Naive thymus-derived CD8-positive, alpha-beta T cell (primary cell): ENCODE results near the gene KRTAP5-3. TPM values are rescaled to one million over a fixed set of nuclear protein-coding genes. Genes with fewer than 3 reads are reported as not detected.
A peak's percentile ranks its signal among the peaks of the same experiment; 100 is the strongest.

Experiments used
- ATAC-seq, 2 donors: fragments of 150-1000 bp; cut with Tn5 transposase in 1 of 2; sonication (Bioruptor Pico), chemical (Tn5 transposase) in 1 of 2; 1 replicate in 1 of 2; 2 replicates in 1 of 2; pipeline ENCODE4 v1.10.0; 2021; ENCODE audit warnings: mild to moderate bottlenecking in 2 of 2, moderate library complexity in 2 of 2
- POLR2A ChIA-PET: fragments of 350-600 bp; sonication (Branson Sonifier 250); formaldehyde crosslinking; loops from one replicate; lab custom pipeline; 2021; ENCODE audit warnings: antibody characterized with exemption; lab: Charles Lee
- DNase-seq, 10 donors: peaks; one replicate each; pipeline versions ENCODE4 v3.0.0 to v3.0.0-alpha.2; 2020 to 2022
- H3K27ac Mint-ChIP-seq, 10 donors: one replicate each; pipeline ENCODE4 v1.8.0; 2020 to 2022; ENCODE audit warnings: mild to moderate bottlenecking in 10 of 10, mixed read lengths in 10 of 10, moderate library complexity in 4 of 10, inconsistent platforms in 1 of 10
- H3K27me3 Mint-ChIP-seq, 5 donors: one replicate each; pipeline ENCODE4 v1.8.0; 2021 to 2022; ENCODE audit warnings: mixed read lengths in 5 of 5
- H3K36me3 Mint-ChIP-seq, 3 donors: one replicate each; pipeline ENCODE4 v1.8.0; 2020 to 2022; ENCODE audit warnings: mixed read lengths in 3 of 3, mild to moderate bottlenecking in 2 of 3, inconsistent platforms in 1 of 3
- H3K4me1 Mint-ChIP-seq, 4 donors: one replicate each; pipeline ENCODE4 v1.8.0; 2021 to 2022; ENCODE audit warnings: mixed read lengths in 4 of 4
- H3K4me3 Mint-ChIP-seq, 10 donors: one replicate each; pipeline ENCODE4 v1.8.0; 2020 to 2022; ENCODE audit warnings: mild to moderate bottlenecking in 10 of 10, mixed read lengths in 10 of 10, moderate library complexity in 6 of 10, inconsistent platforms in 1 of 10
- H3K9me3 Mint-ChIP-seq, 9 donors: one replicate each; pipeline ENCODE4 v1.8.0; 2020 to 2022; ENCODE audit warnings: mixed read lengths in 9 of 9, mild to moderate bottlenecking in 3 of 9, inconsistent platforms in 1 of 9, moderate library complexity in 1 of 9
- polyA plus RNA-seq, 3 donors: library from polyadenylated mRNA; unstranded; fragments of 300-500 nt; fragmentation: Illumina TruSeq; gene quantifications; one replicate each; pipeline ENCODE4 v1.2.3, GENCODE V29; 2021
- total RNA-seq, 8 experiments: library from RNA in 2 of 8; stranded (reverse) in 2 of 8; gene quantifications; one replicate each; pipeline ENCODE4 v1.2.3 and lab custom pipeline; 2021 to 2026

Gene KRTAP5-3
- total and polyA plus RNA-seq, 5 experiments from 2014 or later, result not detected

DNA sequence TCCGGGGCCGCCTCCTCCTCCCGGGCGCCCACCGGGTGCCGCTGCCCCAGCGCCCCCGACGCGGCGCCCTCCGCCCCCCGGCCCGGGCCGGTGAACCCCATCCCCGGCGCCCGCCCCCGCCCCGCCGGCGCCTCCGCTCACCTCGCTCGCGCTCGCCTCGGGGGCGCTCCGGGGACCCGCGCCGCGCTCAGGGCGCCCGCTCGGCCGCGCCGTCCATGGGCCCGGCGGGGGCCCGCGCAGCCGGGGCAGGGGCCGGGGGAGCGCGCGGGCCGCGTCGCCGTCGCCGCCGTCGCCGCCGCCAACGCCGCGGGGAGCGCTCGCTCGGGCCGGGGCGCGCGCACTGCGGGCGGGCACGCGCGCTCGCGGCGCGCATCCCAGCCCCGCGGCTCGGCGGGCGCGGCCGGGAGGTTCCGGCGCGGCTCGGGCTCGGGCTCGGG, 36.5 kb downstream of the KRTAP5-3 start:
- no peaks in the 10 kb centered on the region for H3K9me3 Mint-ChIP-seq
- H3K36me3 Mint-ChIP-seq, result no peaks in the 10 kb centered on the region
- H3K4me1 Mint-ChIP-seq, result peaks cover 13 to 34% (median 23%) of the 10 kb centered on the region in 4 donors
- peak in 1 of 10 donors; percentile 48 for DNase-seq
- POLR2A ChIA-PET, result interaction anchor here (0.8 to 3.7 kb wide), 3 partner anchors 23 to 263 kb away, joined by 3 to 28 read pairs (median 3); partner anchors contain the start of gene TOLLIP
- ATAC-seq, result peak; percentile 12
- H3K27me3 Mint-ChIP-seq, result peaks cover 0 to 8% (median 2%) of the 10 kb centered on the region in 5 donors
- H3K4me3 Mint-ChIP-seq, result peak overlapping the region in 1 of 10 donors; percentile 82
- no peak overlapping the region for H3K27ac Mint-ChIP-seq

DNA sequence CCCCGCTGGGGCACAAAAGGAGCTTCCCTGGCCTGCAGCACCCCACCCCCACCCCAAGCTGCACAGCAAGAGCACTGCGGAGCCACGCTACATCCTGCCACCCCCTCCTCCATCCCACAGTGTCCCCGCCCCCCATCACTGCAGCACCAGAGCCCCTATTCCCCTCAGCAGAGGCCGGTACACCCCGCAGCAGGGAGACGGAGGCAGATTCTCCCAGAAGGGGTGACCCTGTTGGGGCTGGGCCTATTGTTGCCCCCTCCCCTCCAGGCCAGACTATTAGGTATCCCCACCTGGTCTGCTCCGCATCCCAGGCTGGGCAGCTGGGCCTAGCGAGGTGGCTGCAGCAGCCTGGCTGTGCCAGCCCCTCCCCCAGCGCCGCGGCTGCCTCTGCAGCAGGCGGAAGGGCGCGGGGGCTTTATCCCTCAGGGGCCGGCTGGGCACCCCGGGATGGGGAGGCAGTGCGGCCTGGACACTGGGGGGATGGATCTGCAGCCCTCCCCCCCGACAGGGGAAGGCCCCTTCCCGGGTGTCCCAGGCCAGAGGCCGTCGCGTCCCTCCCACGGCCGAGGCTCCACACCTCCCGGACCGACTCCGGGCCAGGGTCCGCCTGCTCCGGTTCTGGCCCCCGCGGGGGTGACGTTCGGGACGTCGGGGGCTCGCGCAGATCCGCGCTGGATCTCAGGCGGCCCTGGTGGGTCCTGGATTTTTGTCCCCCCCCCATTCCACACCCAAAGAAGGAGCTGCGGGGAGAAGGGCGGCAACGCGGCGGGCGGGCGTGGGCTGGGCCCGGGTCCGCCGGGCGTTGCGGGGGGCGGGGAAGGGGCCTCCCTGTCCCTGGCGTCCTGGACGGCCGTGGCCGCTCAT, 37.1 kb downstream of the KRTAP5-3 start:
- DNase-seq (peak in 7 of 10 donors; percentile 24 to 74 (median 55)), ATAC-seq (peak in 1 of 2 donors; percentile 10)
- Mint-ChIP-seq H3K27me3 (peaks cover 0 to 4% (median 0%) of the 10 kb centered on the region in 5 donors), H3K27ac (peak overlapping the region in 9 of 10 donors; percentile 44 to 95 (median 89)), H3K4me3 (peak overlapping the region; percentile 56 to 93 (median 72)), H3K9me3 (no peaks in the 10 kb centered on the region), H3K36me3 (peaks cover 0 to 1% (median 0%) of the 10 kb centered on the region in 3 donors), H3K4me1 (peaks cover 13 to 34% (median 23%) of the 10 kb centered on the region in 4 donors)
- POLR2A ChIA-PET, result interaction anchor here (0.5 to 1.7 kb wide), 6 partner anchors 21 to 262 kb away, joined by 3 to 5 read pairs (median 3); no protein-coding TSS in a partner anchor

DNA sequence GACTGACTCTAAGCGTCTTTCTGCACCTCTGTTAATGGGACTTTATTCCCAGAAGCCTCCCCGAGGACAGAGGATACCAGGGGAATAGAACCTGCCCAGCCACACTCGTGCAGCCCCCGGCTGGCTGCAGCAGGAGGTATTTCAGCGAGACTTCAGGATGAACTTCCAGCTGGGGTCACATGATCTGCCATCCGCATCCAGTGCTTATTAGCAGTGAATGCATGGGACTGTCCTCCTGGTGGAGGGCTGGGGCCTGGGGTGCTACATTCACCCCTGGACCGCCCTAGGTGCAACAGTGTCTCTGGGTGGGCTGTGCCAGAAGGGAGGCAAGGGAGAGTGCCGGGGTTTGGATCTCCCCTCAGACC, 37.8 kb downstream of the KRTAP5-3 start:
- no peak for DNase-seq
- POLR2A ChIA-PET, result interaction anchor here (0.5 to 1.7 kb wide), 7 partner anchors 9 to 262 kb away, joined by 3 to 5 read pairs (median 3); no protein-coding TSS in a partner anchor
- H3K27ac Mint-ChIP-seq, result peak overlapping the region in 9 of 10 donors; percentile 44 to 95 (median 89)

DNA sequence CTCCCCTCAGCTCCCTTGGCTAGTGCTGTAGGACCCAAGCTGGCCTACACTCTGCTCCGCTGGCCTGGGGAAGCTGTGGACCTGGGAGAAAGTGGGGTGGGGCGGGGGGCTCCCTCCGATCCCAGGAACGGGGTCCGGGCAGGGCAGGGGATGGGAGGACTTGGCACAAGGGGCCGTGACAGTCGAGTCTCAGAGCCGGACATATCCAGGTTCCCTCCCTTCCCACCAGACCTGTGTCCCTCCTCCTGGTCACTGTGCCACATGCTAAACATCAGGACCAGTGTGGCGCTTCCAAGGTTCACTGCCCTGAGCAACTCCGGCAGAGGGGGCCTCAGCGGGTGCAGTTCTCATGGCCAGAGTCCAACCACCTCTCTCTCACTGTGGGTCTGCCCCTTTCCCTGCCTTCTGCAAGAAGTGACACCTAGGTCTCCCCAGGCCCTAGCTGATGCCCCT, 38.2 kb downstream of the KRTAP5-3 start:
- Mint-ChIP-seq H3K27me3 (peaks cover 0 to 3% (median 0%) of the 10 kb centered on the region in 5 donors), H3K9me3 (no peaks in the 10 kb centered on the region), H3K4me3 (peak overlapping the region; percentile 14 to 93 (median 72)), H3K4me1 (peaks cover 13 to 34% (median 23%) of the 10 kb centered on the region in 4 donors), H3K36me3 (peaks cover 0 to 3% (median 0%) of the 10 kb centered on the region in 3 donors), H3K27ac (peak overlapping the region in 8 of 10 donors; percentile 43 to 92 (median 84))
- no peak for ATAC-seq
- peak in 1 of 10 donors; percentile 44 for DNase-seq
- POLR2A ChIA-PET, result interaction anchor here (0.7 to 1.7 kb wide), 4 partner anchors 9 to 24 kb away, joined by 3 to 5 read pairs (median 4); no protein-coding TSS in a partner anchor

More for the DNA sequence above, 37.8 kb downstream of the KRTAP5-3 start:
- Mint-ChIP-seq H3K9me3 (no peaks in the 10 kb centered on the region), H3K4me1 (peaks cover 13 to 34% (median 23%) of the 10 kb centered on the region in 4 donors), H3K4me3 (peak overlapping the region; percentile 56 to 93 (median 72)), H3K36me3 (peaks cover 0 to 3% (median 0%) of the 10 kb centered on the region in 3 donors), H3K27me3 (peaks cover 0 to 4% (median 0%) of the 10 kb centered on the region in 5 donors)
- ATAC-seq, result no peak

DNA sequence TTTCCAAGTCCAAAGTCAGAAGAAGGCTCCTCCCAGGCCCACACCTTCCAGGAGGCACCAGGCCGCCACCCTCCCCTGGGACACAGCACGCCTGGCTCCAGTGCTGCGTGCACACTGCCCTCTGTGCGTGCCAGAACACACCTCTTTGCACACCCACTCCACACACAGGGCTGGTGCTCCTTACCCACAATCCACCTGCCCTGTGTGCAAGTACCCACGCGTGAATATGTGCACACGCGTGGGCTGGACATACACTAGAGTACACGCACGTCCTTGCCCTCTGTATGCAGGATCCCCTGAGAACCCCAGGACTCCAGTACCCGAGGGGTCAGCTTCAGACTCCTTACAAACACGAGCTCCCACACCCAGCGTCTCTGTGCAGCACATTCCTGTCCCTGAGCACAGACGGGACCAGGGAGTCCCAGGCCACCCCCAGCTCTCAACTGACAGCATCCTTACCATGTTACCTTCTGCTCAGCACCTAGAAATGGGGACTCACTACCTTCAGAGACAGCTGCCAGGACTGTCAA, 38.9 kb downstream of the KRTAP5-3 start:
- peak overlapping the region in 9 of 10 donors; percentile 21 to 79 (median 60) for H3K4me3 Mint-ChIP-seq
- POLR2A ChIA-PET, result interaction anchor here (1.0 to 1.7 kb wide), 3 partner anchors 11 to 23 kb away, joined by 3 to 5 read pairs (median 4); no protein-coding TSS in a partner anchor
- H3K4me1 Mint-ChIP-seq, result peaks cover 13 to 34% (median 23%) of the 10 kb centered on the region in 4 donors
- peak overlapping the region in 9 of 10 donors; percentile 54 to 92 (median 83) for H3K27ac Mint-ChIP-seq
- peaks cover 0 to 3% (median 0%) of the 10 kb centered on the region in 5 donors for H3K27me3 Mint-ChIP-seq
- no peak for ATAC-seq
- peaks cover 0 to 3% (median 0%) of the 10 kb centered on the region in 3 donors for H3K36me3 Mint-ChIP-seq
- no peaks in the 10 kb centered on the region for H3K9me3 Mint-ChIP-seq
- peak in 1 of 10 donors; percentile 54 for DNase-seq

DNA sequence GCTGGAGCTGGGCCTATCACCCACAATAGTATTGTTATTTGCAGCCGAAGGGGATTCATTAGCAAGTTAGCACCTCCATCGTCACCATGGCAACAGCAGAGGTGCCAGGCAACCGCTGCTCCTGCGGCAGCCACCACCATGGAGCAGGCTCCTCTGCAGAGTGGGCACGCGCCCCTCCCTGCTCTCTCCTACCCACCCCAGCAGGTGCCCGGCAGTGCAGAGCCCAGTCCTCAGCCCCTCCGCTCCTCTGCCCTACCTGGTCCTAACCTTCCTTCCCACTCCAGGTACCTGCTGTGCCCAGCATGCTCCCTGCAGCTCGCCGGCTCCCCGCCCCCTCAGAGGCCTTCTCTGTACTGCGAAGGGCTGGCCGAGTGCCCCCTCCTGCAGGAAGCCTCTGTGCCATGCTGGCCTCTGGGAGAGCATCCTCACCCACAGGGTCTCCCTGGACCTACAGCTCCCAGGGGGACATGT, 39.8 kb downstream of the KRTAP5-3 start:
- ATAC-seq, result peak in 1 of 2 donors; percentile 7
- Mint-ChIP-seq H3K36me3 (peaks cover 0 to 3% (median 0%) of the 10 kb centered on the region in 3 donors), H3K27me3 (peaks cover 0 to 3% (median 0%) of the 10 kb centered on the region in 5 donors), H3K9me3 (no peaks in the 10 kb centered on the region), H3K4me3 (peak overlapping the region in 3 of 10 donors; percentile 19 to 53 (median 45)), H3K27ac (peak overlapping the region in 5 of 10 donors; percentile 41 to 92 (median 48)), H3K4me1 (peaks cover 10 to 29% (median 18%) of the 10 kb centered on the region in 4 donors)
- POLR2A ChIA-PET, result no interaction called here
- peak in 7 of 10 donors; percentile 39 to 70 (median 58) for DNase-seq

DNA sequence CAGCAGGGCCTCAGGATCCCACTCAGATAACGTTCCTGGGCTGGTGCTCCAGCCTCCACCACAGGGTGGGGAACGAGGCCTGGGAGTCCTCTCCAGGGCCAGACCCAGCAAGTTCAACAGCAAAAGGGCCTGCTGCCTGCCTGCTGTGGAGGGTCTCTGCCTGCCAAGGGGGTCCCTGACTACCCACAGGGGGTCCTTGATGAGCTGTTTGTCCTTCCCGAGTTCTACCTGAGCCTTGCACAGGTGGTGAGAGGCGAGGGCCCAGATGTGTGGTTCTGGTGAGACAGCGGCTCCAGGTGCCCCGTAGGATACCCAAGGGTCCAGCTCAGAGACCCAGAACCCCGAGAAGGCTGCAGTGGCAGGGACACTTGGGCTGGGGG, 40.6 kb downstream of the KRTAP5-3 start:
- no peaks in the 10 kb centered on the region for H3K9me3 Mint-ChIP-seq
- peak overlapping the region in 4 of 10 donors; percentile 11 to 92 (median 50) for H3K27ac Mint-ChIP-seq
- peaks cover 0 to 3% (median 0%) of the 10 kb centered on the region in 5 donors for H3K27me3 Mint-ChIP-seq
- DNase-seq (peak in 1 of 10 donors; percentile 31), ATAC-seq (no peak)
- POLR2A ChIA-PET, result no interaction called here
- peaks cover 7 to 27% (median 15%) of the 10 kb centered on the region in 4 donors for H3K4me1 Mint-ChIP-seq
- H3K4me3 Mint-ChIP-seq, result peak overlapping the region in 1 of 10 donors; percentile 38
- H3K36me3 Mint-ChIP-seq, result peaks cover 0 to 3% (median 0%) of the 10 kb centered on the region in 3 donors

DNA sequence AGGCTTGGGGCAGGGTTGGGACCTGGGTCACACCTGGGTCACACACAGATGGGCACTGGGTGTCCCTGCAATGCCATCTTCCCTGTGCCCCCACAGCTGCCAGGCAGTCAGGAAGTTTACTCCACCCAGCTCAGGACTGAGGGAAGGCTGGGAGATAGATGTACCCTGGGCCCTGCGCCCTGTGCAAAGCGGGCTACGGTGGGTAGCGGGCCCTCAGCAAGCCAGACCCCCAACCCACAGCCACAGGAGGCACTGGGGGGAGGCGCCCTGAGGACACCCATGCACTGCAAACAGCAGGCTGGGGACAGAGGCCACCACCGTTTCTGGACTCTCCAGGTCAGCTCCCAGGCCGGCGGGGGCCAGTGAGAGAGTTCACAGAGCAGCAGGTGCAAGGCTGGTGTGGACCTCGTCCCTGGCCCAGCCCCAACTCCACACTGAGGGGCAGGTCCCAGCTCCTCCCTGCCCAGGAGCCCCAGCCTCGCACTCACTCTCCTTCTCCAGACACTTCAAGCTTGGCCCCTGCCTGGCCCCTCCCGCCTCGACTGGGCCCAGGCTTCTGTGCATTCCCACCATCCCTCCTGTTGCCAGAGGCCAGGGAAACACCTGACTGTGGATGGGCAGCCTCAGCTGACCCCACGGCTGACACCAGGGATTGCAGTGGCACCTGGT, 41.1 kb downstream of the KRTAP5-3 start:
- peaks cover 7 to 27% (median 15%) of the 10 kb centered on the region in 4 donors for H3K4me1 Mint-ChIP-seq
- ATAC-seq (no peak), DNase-seq (peak in 1 of 10 donors; percentile 54)
- no peaks in the 10 kb centered on the region for H3K9me3 Mint-ChIP-seq
- POLR2A ChIA-PET, result no interaction called here
- H3K4me3 Mint-ChIP-seq, result peak overlapping the region in 2 of 10 donors; percentile 43 to 45
- H3K36me3 Mint-ChIP-seq, result peaks cover 0 to 3% (median 0%) of the 10 kb centered on the region in 3 donors
- H3K27me3 Mint-ChIP-seq, result peaks cover 0 to 3% (median 0%) of the 10 kb centered on the region in 5 donors
- peak overlapping the region in 3 of 10 donors; percentile 40 to 92 (median 79) for H3K27ac Mint-ChIP-seq

DNA sequence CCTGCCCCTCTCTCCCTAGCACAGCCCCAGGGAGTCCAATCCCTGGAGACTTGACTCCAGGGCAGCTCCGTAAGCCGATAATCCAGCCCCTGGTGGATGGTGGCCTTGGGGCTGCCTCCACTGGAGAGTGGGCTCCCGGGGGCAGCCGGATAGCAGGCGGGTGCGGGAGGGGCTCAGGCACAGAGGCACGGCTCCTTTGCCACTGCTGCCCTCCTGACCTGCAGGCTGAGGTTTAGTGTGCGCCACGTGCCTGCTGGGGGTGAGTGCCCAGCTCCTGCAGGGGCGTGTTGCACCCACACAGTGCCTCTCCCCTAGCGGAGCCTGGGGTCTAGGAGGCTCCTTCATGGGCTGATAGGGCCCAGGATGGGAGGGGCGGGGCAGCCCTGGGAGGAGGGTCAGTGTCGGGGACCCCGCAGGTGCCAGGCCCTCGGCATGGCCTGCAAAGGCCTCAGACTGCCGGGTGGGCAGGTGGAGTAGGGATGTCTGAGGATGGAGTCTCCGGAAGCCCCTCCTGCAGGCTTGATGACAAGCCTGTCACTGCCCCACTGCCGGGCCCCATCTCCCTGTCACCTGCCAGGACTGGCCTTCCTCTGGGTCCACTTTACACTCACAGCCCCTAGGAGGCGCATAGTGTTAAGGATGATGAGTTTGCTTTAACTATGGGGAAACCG, 41.7 kb downstream of the KRTAP5-3 start:
- H3K27me3 Mint-ChIP-seq, result peaks cover 0 to 3% (median 0%) of the 10 kb centered on the region in 5 donors
- H3K4me3 Mint-ChIP-seq, result peak overlapping the region in 2 of 10 donors; percentile 43 to 45
- POLR2A ChIA-PET, result interaction anchor here (1.0 kb wide), 1 partner anchor 27 kb away, joined by 3 read pairs; no protein-coding TSS in a partner anchor
- H3K9me3 Mint-ChIP-seq, result no peaks in the 10 kb centered on the region
- H3K36me3 Mint-ChIP-seq, result peaks cover 0 to 3% (median 0%) of the 10 kb centered on the region in 3 donors
- peaks cover 7 to 27% (median 15%) of the 10 kb centered on the region in 4 donors for H3K4me1 Mint-ChIP-seq
- DNase-seq, result peak in 1 of 10 donors; percentile 51
- H3K27ac Mint-ChIP-seq, result peak overlapping the region in 2 of 10 donors; percentile 40 to 79
- no peak for ATAC-seq

DNA sequence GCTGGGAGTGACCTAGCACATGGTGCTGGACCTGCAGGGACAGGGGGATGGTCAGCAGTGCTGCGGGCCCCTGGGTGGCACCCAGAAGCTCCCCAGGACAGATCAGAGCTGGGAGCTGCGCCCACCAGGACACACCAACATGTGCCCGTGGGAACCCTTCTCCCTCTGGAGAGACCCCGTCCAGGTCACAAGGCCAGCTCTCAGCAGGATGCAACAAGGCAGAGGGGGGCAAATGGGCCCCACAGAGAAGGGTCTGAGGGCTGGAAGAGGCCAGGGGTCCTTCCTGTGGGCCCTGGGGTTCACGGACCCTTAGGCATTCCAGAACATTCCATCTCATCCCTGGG, 42.4 kb downstream of the KRTAP5-3 start:
- Mint-ChIP-seq H3K4me1 (peaks cover 7 to 27% (median 15%) of the 10 kb centered on the region in 4 donors), H3K36me3 (peaks cover 0 to 3% (median 0%) of the 10 kb centered on the region in 3 donors), H3K9me3 (no peaks in the 10 kb centered on the region), H3K4me3 (no peak overlapping the region), H3K27ac (peak overlapping the region in 1 of 10 donors; percentile 79), H3K27me3 (peaks cover 0 to 3% (median 0%) of the 10 kb centered on the region in 5 donors)
- POLR2A ChIA-PET, result interaction anchor here (1.0 to 1.8 kb wide), 2 partner anchors 10 to 26 kb away, joined by 3 to 4 read pairs; no protein-coding TSS in a partner anchor
- no peak for ATAC-seq
- peak in 1 of 10 donors; percentile 61 for DNase-seq
